Kidney (tissue), 14 donors: ENCODE data around the gene SYS1. TPM values are rescaled to one million over a fixed set of nuclear protein-coding genes. Genes with fewer than 3 reads are reported as not detected.

Source experiments
- DNase-seq, 5 donors: peaks; one replicate each; pipeline ENCODE4 v3.0.0-alpha.2; 2013 to 2020
- FAIRE-seq: peaks from 2 replicates; lab custom pipeline; 2012; peaks lifted over from hg19 to GRCh38; lab: Jason Lieb, UNC
- H3K27ac ChIP-seq, 2 donors: one replicate each; pipeline ENCODE4 v1.7.0; 2013; ENCODE audit warnings: low read depth in 2 of 2, low read length in 2 of 2, inconsistent platforms in 1 of 2
- H3K27me3 ChIP-seq: one replicate; pipeline ENCODE4 v1.7.1; 2013; ENCODE audit warnings: low read length, inconsistent platforms; ENCODE audit not compliant: control insufficient read depth, insufficient read depth
- H3K36me3 ChIP-seq, 3 donors: one replicate each; pipeline versions ENCODE4 v1.7.0 to v1.7.1; 2013; ENCODE audit warnings: low read length in 3 of 3, control low read depth in 1 of 3, inconsistent platforms in 1 of 3; ENCODE audit not compliant: insufficient read depth in 3 of 3, control insufficient read depth in 2 of 3
- H3K4me1 ChIP-seq, 3 donors: one replicate each; pipeline versions ENCODE4 v1.7.0 to v1.7.1; 2013; ENCODE audit warnings: low read length in 3 of 3, inconsistent platforms in 1 of 3, low read depth in 1 of 3; ENCODE audit not compliant: control insufficient read depth in 2 of 3, insufficient read depth in 2 of 3
- H3K4me3 ChIP-seq, 3 donors: one replicate each; pipeline versions ENCODE4 v1.7.0 to v1.8.1; 2013; ENCODE audit warnings: low read length in 3 of 3, control low read depth in 1 of 3, inconsistent platforms in 1 of 3
- H3K9ac ChIP-seq, 3 donors: one replicate each; pipeline versions ENCODE4 v1.7.0 to v1.7.1; 2013; ENCODE audit warnings: low read length in 3 of 3, control low read depth in 1 of 3, inconsistent platforms in 1 of 3
- H3K9me3 ChIP-seq, 3 donors: one replicate each; pipeline versions ENCODE4 v1.7.0 to v1.7.1; 2013; ENCODE audit warnings: low read length in 3 of 3, control low read depth in 1 of 3, inconsistent platforms in 1 of 3; ENCODE audit not compliant: control insufficient read depth in 2 of 3, insufficient read depth in 1 of 3
- intact Hi-C: fragments of 100-400 bp; cut with DNase I; formaldehyde crosslinking; loops from one replicate; pipeline ENCODE4 v1.11.1; 2022
- polyA plus RNA-seq: library from polyadenylated mRNA; stranded (reverse); fragments of 350-450 nt; fragmentation: Illumina TruSeq; extraction: RNeasy Lipid Tissue Mini Kit (QIAGEN cat#74804); gene quantifications from one replicate; pipeline ENCODE4 v1.2.3, GENCODE V29; 2014; ENCODE audit warnings: low read depth, low replicate concordance; ENCODE audit not compliant: insufficient read depth
- total RNA-seq: library from RNA; stranded (reverse); fragmentation: NEBNext Ultra II Directional; extraction: Animal tissue kit (Norgen Biotek cat#: 25700); gene quantifications from one replicate; pipeline ENCODE4 v1.2.1, GENCODE V29; 2021
- TF ChIP-seq, protein P1 (sequence below): IDR thresholded peaks from 3 replicates; pipeline ENCODE4 v1.5.1; 2012; ENCODE audit warnings: mild to moderate bottlenecking, moderate library complexity, borderline replicate concordance; ENCODE audit not compliant: insufficient read depth; ENCODE audit errors: extremely low read depth
- donor health status: control.
- donor health status: control.
- donor health status: control.
- donor health status: control.
- donor health status: control.
- donor health status: DM: yes; HTN: yes; CAD: no.
- donor health status: Normal renal cell carcinoma (clear cell type).

Gene SYS1
- total and polyA plus RNA-seq, 2 donors from 2014 or later = 38.7 to 39.8 TPM

DNA sequence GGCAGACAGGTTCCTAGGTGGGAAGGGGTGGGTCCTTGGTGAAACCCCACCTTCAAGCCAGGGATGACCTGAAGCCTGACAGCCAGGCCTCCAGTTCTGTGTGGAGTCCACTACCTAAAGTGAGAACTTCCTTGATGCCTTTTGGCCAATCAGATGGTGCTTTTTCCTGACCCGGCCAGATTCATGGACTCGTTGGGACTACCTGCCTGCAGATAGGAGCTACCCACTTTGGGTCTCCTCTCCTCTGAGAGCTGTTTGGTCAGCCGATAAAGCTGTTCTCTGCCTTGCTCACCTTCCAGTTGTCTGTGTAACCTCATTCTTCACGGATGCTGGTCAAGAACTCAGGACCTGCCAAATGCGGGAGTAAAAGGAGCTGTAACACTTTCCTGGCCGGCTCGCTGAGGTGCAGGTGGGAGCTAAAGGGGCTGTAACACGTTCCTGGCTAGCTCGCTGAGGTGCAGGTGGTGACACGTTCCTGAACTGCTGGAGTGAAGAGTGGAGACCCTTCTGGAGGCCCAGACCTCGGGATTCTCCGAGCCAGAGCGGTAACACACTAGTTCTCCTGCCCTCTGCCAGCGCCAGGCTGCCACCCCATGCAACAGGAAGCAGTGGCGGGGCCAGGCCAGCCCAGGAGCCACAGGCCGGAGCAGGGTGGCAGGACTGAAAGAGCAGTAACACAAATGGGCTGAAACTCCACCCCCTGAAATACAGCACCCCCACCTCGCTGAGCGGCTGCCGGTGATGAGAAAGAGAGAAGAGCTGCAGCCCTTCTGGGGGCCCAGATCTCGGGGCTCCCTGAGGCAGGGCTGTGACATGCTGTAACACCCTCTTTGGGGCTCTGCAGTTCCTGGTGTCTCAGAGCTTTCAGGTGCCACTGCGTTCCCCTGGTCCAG is 31.5 kb downstream of the SYS1 start:
- FAIRE-seq (no peak), DNase-seq (no peak)

DNA sequence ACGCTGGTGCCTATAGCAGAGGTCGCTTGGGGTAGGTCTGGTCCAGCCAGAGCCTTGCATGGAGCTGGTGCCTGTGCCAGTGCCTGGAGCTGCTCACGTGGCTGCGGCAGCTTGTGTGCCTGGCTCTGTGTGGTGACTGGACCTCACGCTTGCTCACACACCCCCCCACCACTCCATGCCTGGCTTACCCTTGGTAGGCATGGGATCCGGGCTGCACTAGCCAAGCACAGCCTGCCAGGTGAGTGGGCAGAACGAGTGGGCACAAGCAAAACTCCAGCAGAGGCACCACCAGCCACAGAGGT is 32.1 kb downstream of the SYS1 start:
- no peak overlapping the region for H3K4me3 ChIP-seq
- H3K9me3 ChIP-seq = no peaks in the 10 kb centered on the region
- H3K9ac ChIP-seq = no peak overlapping the region
- no peaks in the 10 kb centered on the region for H3K36me3 ChIP-seq
- TF ChIP-seq, protein P1, sequence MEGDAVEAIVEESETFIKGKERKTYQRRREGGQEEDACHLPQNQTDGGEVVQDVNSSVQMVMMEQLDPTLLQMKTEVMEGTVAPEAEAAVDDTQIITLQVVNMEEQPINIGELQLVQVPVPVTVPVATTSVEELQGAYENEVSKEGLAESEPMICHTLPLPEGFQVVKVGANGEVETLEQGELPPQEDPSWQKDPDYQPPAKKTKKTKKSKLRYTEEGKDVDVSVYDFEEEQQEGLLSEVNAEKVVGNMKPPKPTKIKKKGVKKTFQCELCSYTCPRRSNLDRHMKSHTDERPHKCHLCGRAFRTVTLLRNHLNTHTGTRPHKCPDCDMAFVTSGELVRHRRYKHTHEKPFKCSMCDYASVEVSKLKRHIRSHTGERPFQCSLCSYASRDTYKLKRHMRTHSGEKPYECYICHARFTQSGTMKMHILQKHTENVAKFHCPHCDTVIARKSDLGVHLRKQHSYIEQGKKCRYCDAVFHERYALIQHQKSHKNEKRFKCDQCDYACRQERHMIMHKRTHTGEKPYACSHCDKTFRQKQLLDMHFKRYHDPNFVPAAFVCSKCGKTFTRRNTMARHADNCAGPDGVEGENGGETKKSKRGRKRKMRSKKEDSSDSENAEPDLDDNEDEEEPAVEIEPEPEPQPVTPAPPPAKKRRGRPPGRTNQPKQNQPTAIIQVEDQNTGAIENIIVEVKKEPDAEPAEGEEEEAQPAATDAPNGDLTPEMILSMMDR = no peak
- no peaks in the 10 kb centered on the region for H3K27me3 ChIP-seq
- DNase-seq (no peak), FAIRE-seq (no peak)
- no peaks in the 10 kb centered on the region for H3K4me1 ChIP-seq
- intact Hi-C loops = no loop called here
- no peak overlapping the region for H3K27ac ChIP-seq

More for the DNA sequence above, 31.5 kb downstream of the SYS1 start:
- H3K27ac ChIP-seq = no peak overlapping the region
- no peaks in the 10 kb centered on the region for H3K9me3 ChIP-seq
- no peak overlapping the region for H3K9ac ChIP-seq
- TF ChIP-seq, protein P1 = no peak
- intact Hi-C loops = no loop called here
- H3K27me3 ChIP-seq = no peaks in the 10 kb centered on the region
- no peak overlapping the region for H3K4me3 ChIP-seq
- no peaks in the 10 kb centered on the region for H3K36me3 ChIP-seq
- H3K4me1 ChIP-seq = no peaks in the 10 kb centered on the region

DNA sequence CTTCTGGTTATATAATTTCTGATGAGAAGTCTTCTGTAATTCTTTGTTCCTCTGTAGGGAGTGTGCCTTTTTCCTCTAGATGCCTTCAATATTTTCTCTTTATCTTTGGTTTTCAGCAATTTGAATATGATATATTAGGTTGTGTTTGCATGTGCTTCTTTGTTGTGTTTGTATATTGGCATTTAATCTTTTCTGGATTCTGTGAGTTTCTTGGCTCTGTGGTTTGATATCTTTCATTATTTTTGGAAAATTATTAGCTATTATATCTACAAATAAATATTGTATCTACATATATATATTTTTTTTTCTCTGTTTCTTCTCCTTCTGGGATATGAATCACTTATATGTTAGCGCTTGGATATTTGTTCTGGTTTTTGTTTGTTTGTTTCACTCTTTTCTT is 36.1 kb downstream of the SYS1 start:
- Histone ChIP-seq H3K4me1 (no peaks in the 10 kb centered on the region), H3K9me3 (no peaks in the 10 kb centered on the region), H3K27ac (no peak overlapping the region), H3K9ac (no peak overlapping the region), H3K4me3 (no peak overlapping the region), H3K36me3 (no peaks in the 10 kb centered on the region), H3K27me3 (no peaks in the 10 kb centered on the region)
- no peak for DNase-seq
- TF ChIP-seq, protein P1 = no peak
- intact Hi-C loops = no loop called here
- no peak for FAIRE-seq
